Stimulated activated naive CD8-positive, alpha-beta T cell treated with anti-CD3 and anti-CD28 coated beads, Interleukin-15, amount 100 ng/mL, for 72 hours (primary cell): ENCODE data around the gene VWA2.

Experiments used
- ATAC-seq: fragments of 150-1000 bp; cut with Tn5 transposase; 2 replicates; pipeline ENCODE4 v1.10.0; 2021; ENCODE audit warnings: mild to moderate bottlenecking, moderate library complexity
- DNase-seq, 2 donors: peaks; one replicate each; pipeline ENCODE4 v3.0.0; 2021 to 2022
- H3K27ac Mint-ChIP-seq, 2 donors: one replicate each; pipeline ENCODE4 v1.8.0; 2022; ENCODE audit warnings: mild to moderate bottlenecking in 2 of 2, mixed read lengths in 2 of 2, moderate library complexity in 2 of 2
- H3K27me3 Mint-ChIP-seq: one replicate; pipeline ENCODE4 v1.8.0; 2022; ENCODE audit warnings: mixed read lengths
- H3K4me1 Mint-ChIP-seq: one replicate; pipeline ENCODE4 v1.8.0; 2022; ENCODE audit warnings: mild to moderate bottlenecking, mixed read lengths
- H3K4me3 Mint-ChIP-seq, 2 donors: one replicate each; pipeline ENCODE4 v1.8.0; 2022; ENCODE audit warnings: mild to moderate bottlenecking in 2 of 2, mixed read lengths in 2 of 2, moderate library complexity in 1 of 2
- H3K9me3 Mint-ChIP-seq, 2 donors: one replicate each; pipeline ENCODE4 v1.8.0; 2022; ENCODE audit warnings: mixed read lengths in 2 of 2

Gene VWA2

GRCh38 chr10:114294549-114294948 lies 55.5 kb downstream of the VWA2 start:
- Mint-ChIP-seq H3K27ac (no peak overlapping the region), H3K9me3 (peaks cover 13 to 20% of the 10 kb centered on the region in 2 donors), H3K27me3 (no peaks in the 10 kb centered on the region), H3K4me3 (no peak overlapping the region), H3K4me1 (no peaks in the 10 kb centered on the region)
- DNase-seq (no peak), ATAC-seq (no peak)

GRCh38 chr10:114295393-114295792 lies 56.3 kb downstream of the VWA2 start:
- no peak for ATAC-seq

GRCh38 chr10:114297136-114297705 lies 58.2 kb downstream of the VWA2 start:
- H3K27ac Mint-ChIP-seq: no peak overlapping the region
- ATAC-seq (no peak), DNase-seq (no peak)
- peaks cover 13 to 20% of the 10 kb centered on the region in 2 donors for H3K9me3 Mint-ChIP-seq
- no peaks in the 10 kb centered on the region for H3K4me1 Mint-ChIP-seq
- no peaks in the 10 kb centered on the region for H3K27me3 Mint-ChIP-seq
- no peak overlapping the region for H3K4me3 Mint-ChIP-seq

More at GRCh38 chr10:114295393-114295792, 56.3 kb downstream of the VWA2 start:
- Mint-ChIP-seq H3K4me1 (no peaks in the 10 kb centered on the region), H3K9me3 (peaks cover 13 to 20% of the 10 kb centered on the region in 2 donors), H3K4me3 (no peak overlapping the region), H3K27me3 (no peaks in the 10 kb centered on the region), H3K27ac (no peak overlapping the region)
- DNase-seq: no peak

GRCh38 chr10:114300036-114300645 lies 61.1 kb downstream of the VWA2 start:
- DNase-seq (no peak), ATAC-seq (no peak)
- Mint-ChIP-seq H3K4me1 (peaks cover 16% of the 10 kb centered on the region), H3K4me3 (no peak overlapping the region), H3K9me3 (peaks cover 13 to 20% of the 10 kb centered on the region in 2 donors), H3K27ac (peak overlapping the region in 1 of 2 donors; percentile 12), H3K27me3 (no peaks in the 10 kb centered on the region)

- Mint-ChIP-seq H3K27me3 (no peaks in the 10 kb centered on the region), H3K27ac (no peak overlapping the region), H3K4me3 (no peak overlapping the region), H3K9me3 (peaks cover 4 to 12% of the 10 kb centered on the region in 2 donors), H3K4me1 (peaks cover 16% of the 10 kb centered on the region)
- ATAC-seq (no peak), DNase-seq (no peak)
Observed at GRCh38 chr10:114301177-114301576, 62.1 kb downstream of the VWA2 start.

GRCh38 chr10:114301951-114302710 lies 63.1 kb downstream of the VWA2 start:
- DNase-seq: no peak
- Mint-ChIP-seq H3K27ac (peak overlapping the region; percentile 12 to 82), H3K4me3 (no peak overlapping the region), H3K9me3 (peaks cover 0 to 2% of the 10 kb centered on the region in 2 donors), H3K27me3 (no peaks in the 10 kb centered on the region), H3K4me1 (peaks cover 20% of the 10 kb centered on the region)
- no peak for ATAC-seq

- no peaks in the 10 kb centered on the region for H3K27me3 Mint-ChIP-seq
- no peak for DNase-seq
- peak overlapping the region in 1 of 2 donors; percentile 39 for H3K27ac Mint-ChIP-seq
- peaks cover 35% of the 10 kb centered on the region for H3K4me1 Mint-ChIP-seq
- no peaks in the 10 kb centered on the region for H3K9me3 Mint-ChIP-seq
- peak overlapping the region; percentile 93 to 95 for H3K4me3 Mint-ChIP-seq
- ATAC-seq: no peak
Observed at GRCh38 chr10:114303556-114303955, 64.5 kb downstream of the VWA2 start.

GRCh38 chr10:114304017-114304570 lies 65.0 kb downstream of the VWA2 start:
- Mint-ChIP-seq H3K9me3 (no peaks in the 10 kb centered on the region), H3K4me1 (peaks cover 40% of the 10 kb centered on the region), H3K27me3 (no peaks in the 10 kb centered on the region), H3K4me3 (peak overlapping the region; percentile 93 to 95), H3K27ac (peak overlapping the region; percentile 53 to 65)
- DNase-seq (peak; percentile 72 to 79), ATAC-seq (peak; percentile 70)

- DNase-seq: peak; percentile 67 to 72
- Mint-ChIP-seq H3K4me3 (peak overlapping the region; percentile 93 to 95), H3K9me3 (no peaks in the 10 kb centered on the region), H3K27ac (peak overlapping the region; percentile 53 to 65), H3K27me3 (no peaks in the 10 kb centered on the region), H3K4me1 (peaks cover 45% of the 10 kb centered on the region)
- ATAC-seq: peak; percentile 78
Observed at GRCh38 chr10:114304571-114305421, 65.7 kb downstream of the VWA2 start.

GRCh38 chr10:114305521-114305925 lies 66.5 kb downstream of the VWA2 start:
- DNase-seq: no peak
- H3K9me3 Mint-ChIP-seq: no peaks in the 10 kb centered on the region
- peaks cover 45% of the 10 kb centered on the region for H3K4me1 Mint-ChIP-seq
- ATAC-seq: peak; percentile 13
- H3K4me3 Mint-ChIP-seq: peak overlapping the region; percentile 93 to 95
- no peak overlapping the region for H3K27ac Mint-ChIP-seq
- H3K27me3 Mint-ChIP-seq: no peaks in the 10 kb centered on the region

- no peak overlapping the region for H3K4me3 Mint-ChIP-seq
- DNase-seq: no peak
- ATAC-seq: peak; percentile 17
- no peaks in the 10 kb centered on the region for H3K9me3 Mint-ChIP-seq
- H3K4me1 Mint-ChIP-seq: peaks cover 49% of the 10 kb centered on the region
- H3K27ac Mint-ChIP-seq: no peak overlapping the region
- H3K27me3 Mint-ChIP-seq: no peaks in the 10 kb centered on the region
Observed at GRCh38 chr10:114306116-114306973, 67.3 kb downstream of the VWA2 start.

GRCh38 chr10:114307731-114308130 lies 68.7 kb downstream of the VWA2 start:
- no peak overlapping the region for H3K27ac Mint-ChIP-seq
- H3K9me3 Mint-ChIP-seq: no peaks in the 10 kb centered on the region
- ATAC-seq (no peak), DNase-seq (no peak)
- H3K4me1 Mint-ChIP-seq: peaks cover 49% of the 10 kb centered on the region
- no peak overlapping the region for H3K4me3 Mint-ChIP-seq
- no peaks in the 10 kb centered on the region for H3K27me3 Mint-ChIP-seq

- Mint-ChIP-seq H3K9me3 (no peaks in the 10 kb centered on the region), H3K27me3 (no peaks in the 10 kb centered on the region), H3K27ac (peak overlapping the region in 1 of 2 donors; percentile 54), H3K4me1 (peaks cover 45% of the 10 kb centered on the region), H3K4me3 (no peak overlapping the region)
- no peak for ATAC-seq
- DNase-seq: no peak
Observed at GRCh38 chr10:114308531-114309363, 69.7 kb downstream of the VWA2 start.

- Mint-ChIP-seq H3K4me3 (no peak overlapping the region), H3K4me1 (peaks cover 39% of the 10 kb centered on the region), H3K27me3 (no peaks in the 10 kb centered on the region), H3K27ac (no peak overlapping the region), H3K9me3 (no peaks in the 10 kb centered on the region)
- ATAC-seq (no peak), DNase-seq (no peak)
Observed at GRCh38 chr10:114309364-114309651, 70.3 kb downstream of the VWA2 start.
